ACHN (cell line): ENCODE measurements around the gene NEDD9.

Experiments
- DNase-seq: peaks from one replicate; pipeline ENCODE4 v3.0.0-alpha.2; 2015
- in situ Hi-C: cut with HindIII; loops from 2 replicates; pipeline ENCODE4 v1.10.0; 2017; ENCODE audit warnings: low sequenced_read_pairs, low pct_ligation_motif_present, low pct_unique_long_range_greater_than_20kb

The NEDD9 gene

GRCh38 chr6:11139051-11139960, 93.2 kb downstream of the NEDD9 start:
- DNase-seq: no peak
- in situ Hi-C loops: no loop called here

- in situ Hi-C loops: no loop called here
- DNase-seq: no peak
Measured at GRCh38 chr6:11136809-11137208, 95.7 kb downstream of the NEDD9 start.
